ENCODE data around the gene UMODL1. TPM values are rescaled to one million over a fixed set of nuclear protein-coding genes. Genes with fewer than 3 reads are reported as not detected.
A peak's percentile ranks its signal among the peaks of the same experiment; 100 is the strongest.

The UMODL1 gene
- total RNA-seq, 1 experiment from 2014 or later = 0.20 TPM

GRCh38 chr21:42124081-42124480 lies 53.0 kb downstream of the UMODL1 start:
- no peak for DNase-seq
- BruUV-seq (replicated peaks) = no TSS peak
- POLR2A ChIA-PET = no interaction called here
- H3K9me3 ChIP-seq = no peaks in the 10 kb centered on the region
- H3K36me3 Mint-ChIP-seq (ENCODE audit: insufficient read depth, unreplicated experiment) = no peaks in the 10 kb centered on the region
- no peaks in the 10 kb centered on the region for H3K27me3 ChIP-seq (replicated peaks; ENCODE audit: control insufficient read depth, insufficient read depth, low read length)
- peaks cover 12% of the 10 kb centered on the region for H3K4me1 Mint-ChIP-seq (ENCODE audit: low read depth, unreplicated experiment)
- H3K4me3 Mint-ChIP-seq (ENCODE audit: unreplicated experiment) = no peak overlapping the region
- no peaks in the 10 kb centered on the region for H3K36me3 ChIP-seq (ENCODE audit: control insufficient read depth, insufficient read depth, low read length)
- no peak overlapping the region for H3K4me3 ChIP-seq (ENCODE audit: low read depth, low read length)
- no peaks in the 10 kb centered on the region for H3K27me3 Mint-ChIP-seq (ENCODE audit: insufficient read depth, unreplicated experiment)
- CTCF ChIA-PET = interaction anchor here (1.4 kb wide), 1 partner anchor 21 kb away, joined by 5 read pairs; no protein-coding TSS in a partner anchor
- intact Hi-C loops (cut with micrococcal nuclease; ENCODE audit: unreplicated experiment) = no loop called here
- no peak for TF ChIP-seq CTCF (IDR thresholded peaks at IDR 0.05; ENCODE audit: insufficient read depth in 1 of 2, low read depth in 1 of 2, low read length in 1 of 2, severe bottlenecking in 1 of 2, unreplicated experiment in 1 of 2)
- H3K4me1 ChIP-seq = peaks cover 20% of the 10 kb centered on the region
- no peaks in the 10 kb centered on the region for H3K9me3 Mint-ChIP-seq (ENCODE audit: unreplicated experiment)
- H3K27ac Mint-ChIP-seq (ENCODE audit: unreplicated experiment) = no peak overlapping the region

DNA sequence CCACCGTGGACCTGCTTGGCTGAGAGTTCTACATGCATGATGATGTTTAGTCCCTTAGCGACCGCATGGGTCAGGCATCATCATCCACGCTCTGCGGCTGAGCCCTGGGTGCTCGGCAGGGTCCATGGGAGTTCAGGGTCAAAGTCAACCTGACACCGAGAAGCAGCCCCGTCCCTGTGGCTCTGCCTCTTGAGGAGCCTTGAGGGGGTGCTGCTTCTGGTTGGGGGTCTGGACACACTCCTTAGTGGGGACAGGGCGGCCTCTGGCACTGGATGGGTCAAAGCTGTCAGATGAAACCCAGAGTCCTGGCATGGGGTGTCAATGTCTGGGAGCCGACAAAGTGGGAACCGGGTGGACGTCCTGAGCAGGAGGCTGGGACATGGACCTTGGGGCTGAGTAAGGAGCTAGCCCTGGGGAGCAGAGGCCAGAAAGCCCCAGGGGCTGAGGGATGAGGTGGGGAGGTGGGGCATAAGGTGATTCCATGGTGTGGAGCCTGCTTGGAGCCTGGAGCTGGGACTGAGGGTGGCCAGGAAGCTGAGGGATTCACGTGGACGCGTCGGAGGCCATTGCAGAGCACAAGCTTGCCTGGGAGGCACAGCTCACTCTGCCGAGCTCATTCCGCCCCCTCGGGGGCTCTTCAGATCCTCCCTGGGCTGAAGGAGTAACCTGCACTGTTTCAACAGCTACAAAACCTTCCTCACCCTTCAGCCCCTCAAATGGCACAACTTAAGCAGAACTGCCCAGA lies 53.9 kb downstream of the UMODL1 start:
- intact Hi-C loops (cut with micrococcal nuclease; ENCODE audit: unreplicated experiment) = no loop called here
- Histone ChIP-seq H3K4me3 (ENCODE audit: low read depth, low read length) (no peak overlapping the region), H3K4me1 (peaks cover 12% of the 10 kb centered on the region), H3K27me3 (replicated peaks; ENCODE audit: control insufficient read depth, insufficient read depth, low read length) (no peaks in the 10 kb centered on the region), H3K36me3 (ENCODE audit: control insufficient read depth, insufficient read depth, low read length) (no peaks in the 10 kb centered on the region), H3K9me3 (no peaks in the 10 kb centered on the region)
- Mint-ChIP-seq H3K36me3 (ENCODE audit: insufficient read depth, unreplicated experiment) (no peaks in the 10 kb centered on the region), H3K27ac (ENCODE audit: unreplicated experiment) (no peak overlapping the region), H3K4me3 (ENCODE audit: unreplicated experiment) (no peak overlapping the region), H3K9me3 (ENCODE audit: unreplicated experiment) (no peaks in the 10 kb centered on the region), H3K27me3 (ENCODE audit: insufficient read depth, unreplicated experiment) (no peaks in the 10 kb centered on the region), H3K4me1 (ENCODE audit: low read depth, unreplicated experiment) (peaks cover 12% of the 10 kb centered on the region)
- ChIA-PET POLR2A (no interaction called here), CTCF (interaction anchor here (0.5 to 1.4 kb wide), 5 partner anchors 7 to 512 kb away, joined by 3 to 10 read pairs (median 3); no protein-coding TSS in a partner anchor)
- no peak for TF ChIP-seq CTCF (IDR thresholded peaks at IDR 0.05; ENCODE audit: insufficient read depth in 1 of 2, low read depth in 1 of 2, low read length in 1 of 2, severe bottlenecking in 1 of 2, unreplicated experiment in 1 of 2)
- no TSS peak for BruUV-seq (replicated peaks)
- no peak for DNase-seq

- POLR2A ChIA-PET = no interaction called here
- intact Hi-C loops (cut with micrococcal nuclease; ENCODE audit: unreplicated experiment) = no loop called here
Measured at GRCh38 chr21:42125571-42126544, 54.7 kb downstream of the UMODL1 start.

More at GRCh38 chr21:42125571-42126544, 54.7 kb downstream of the UMODL1 start:
- Histone ChIP-seq H3K4me1 (peaks cover 5% of the 10 kb centered on the region; the same call in 1 of the 2 replicates), H3K4me3 (ENCODE audit: low read depth, low read length) (no peak overlapping the region), H3K27me3 (replicated peaks; ENCODE audit: control insufficient read depth, insufficient read depth, low read length) (no peaks in the 10 kb centered on the region), H3K9me3 (no peaks in the 10 kb centered on the region), H3K36me3 (ENCODE audit: control insufficient read depth, insufficient read depth, low read length) (no peaks in the 10 kb centered on the region)
- peak; percentile 12 to 61 for TF ChIP-seq CTCF (IDR thresholded peaks at IDR 0.05; ENCODE audit: insufficient read depth in 1 of 2, low read depth in 1 of 2, low read length in 1 of 2, severe bottlenecking in 1 of 2, unreplicated experiment in 1 of 2)
- Mint-ChIP-seq H3K4me3 (ENCODE audit: unreplicated experiment) (no peak overlapping the region), H3K4me1 (ENCODE audit: low read depth, unreplicated experiment) (peaks cover 11% of the 10 kb centered on the region), H3K9me3 (ENCODE audit: unreplicated experiment) (no peaks in the 10 kb centered on the region), H3K27ac (ENCODE audit: unreplicated experiment) (no peak overlapping the region), H3K27me3 (ENCODE audit: insufficient read depth, unreplicated experiment) (no peaks in the 10 kb centered on the region), H3K36me3 (ENCODE audit: insufficient read depth, unreplicated experiment) (no peaks in the 10 kb centered on the region)
- DNase-seq = peak in 1 of 2 experiments; percentile 35
- BruUV-seq (replicated peaks) = no TSS peak
- CTCF ChIA-PET = interaction anchor here (0.5 to 1.4 kb wide), 5 partner anchors 8 to 513 kb away, joined by 3 to 10 read pairs (median 3); no protein-coding TSS in a partner anchor
